H9 (cell line): ENCODE measurements around the gene PTGFRN. TPM values are rescaled to one million over a fixed set of nuclear protein-coding genes. Genes with fewer than 3 reads are reported as not detected.

ENCODE experiments used
- DNase-seq: peaks from one replicate; pipeline ENCODE4 v3.0.0-alpha.2; 2017
- H2AFZ ChIP-seq: one replicate; pipeline ENCODE4 v1.6.1; 2013; ENCODE audit warnings: mild to moderate bottlenecking, low read length, control low read depth, moderate library complexity
- H2AK5ac ChIP-seq: 2 replicates; pipeline ENCODE4 v1.6.1; 2013; ENCODE audit warnings: low read length, control low read depth, mixed read lengths; ENCODE audit not compliant: insufficient read length
- H2BK120ac ChIP-seq: one replicate; pipeline ENCODE4 v1.6.1; 2013; ENCODE audit warnings: low read depth, mild to moderate bottlenecking, low read length, control low read depth, inconsistent platforms; ENCODE audit not compliant: poor library complexity, severe bottlenecking
- H2BK12ac ChIP-seq: 2 replicates; pipeline ENCODE4 v1.6.1; 2013; ENCODE audit warnings: low read length, control low read depth, mixed read lengths, low read depth; ENCODE audit not compliant: insufficient read length
- H2BK15ac ChIP-seq: 2 replicates; pipeline ENCODE4 v1.6.1; 2013; ENCODE audit warnings: low read depth, low read length, control low read depth
- H2BK20ac ChIP-seq: one replicate; pipeline ENCODE4 v1.6.1; 2013; ENCODE audit warnings: low read depth, mild to moderate bottlenecking, low read length, control low read depth, inconsistent platforms; ENCODE audit not compliant: poor library complexity, severe bottlenecking
- H2BK5ac ChIP-seq: 2 replicates; pipeline ENCODE4 v1.6.1; 2013; ENCODE audit warnings: low read length, control low read depth, mixed read lengths; ENCODE audit not compliant: insufficient read length
- H3K14ac ChIP-seq: 2 replicates; pipeline ENCODE4 v1.6.1; 2013; ENCODE audit warnings: low read length, control low read depth; ENCODE audit not compliant: insufficient read depth
- H3K18ac ChIP-seq: 2 replicates; pipeline ENCODE4 v1.6.1; 2013; ENCODE audit warnings: low read depth, mild to moderate bottlenecking, mixed read lengths, low read length, control low read depth; ENCODE audit not compliant: insufficient read length
- H3K23ac ChIP-seq: 2 replicates; pipeline ENCODE4 v1.6.1; 2013; ENCODE audit warnings: low read length, control low read depth, mixed read lengths, low read depth; ENCODE audit not compliant: insufficient read length
- H3K23me2 ChIP-seq: 2 replicates; pipeline ENCODE4 v1.6.1; 2013; ENCODE audit warnings: low read depth, mild to moderate bottlenecking, mixed read lengths, low read length, control low read depth; ENCODE audit not compliant: insufficient read length, poor library complexity, severe bottlenecking
- H3K27ac ChIP-seq: 2 replicates; pipeline ENCODE4 v1.5.1; 2013; ENCODE audit warnings: low read length, control low read depth, mixed read lengths, low read depth; ENCODE audit not compliant: insufficient read length
- H3K27me3 ChIP-seq: 2 replicates; pipeline ENCODE4 v1.6.1; 2013; ENCODE audit warnings: low read length, control low read depth, inconsistent platforms; ENCODE audit not compliant: insufficient read depth
- H3K4ac ChIP-seq: 2 replicates; pipeline ENCODE4 v1.6.1; 2013; ENCODE audit warnings: low read depth, mild to moderate bottlenecking, control low read depth, inconsistent platforms, low read length, moderate library complexity
- H3K4me1 ChIP-seq: 2 replicates; pipeline ENCODE4 v1.6.1; 2013; ENCODE audit warnings: low read length, control low read depth, inconsistent platforms; ENCODE audit not compliant: insufficient read depth
- H3K4me2 ChIP-seq: 2 replicates; pipeline ENCODE4 v1.6.1; 2013; ENCODE audit warnings: low read length, control low read depth, mixed read lengths; ENCODE audit not compliant: insufficient read length, insufficient read depth
- H3K56ac ChIP-seq: 2 replicates; pipeline ENCODE4 v1.6.1; 2013; ENCODE audit warnings: low read depth, mild to moderate bottlenecking, mixed read lengths, low read length, control low read depth; ENCODE audit not compliant: insufficient read length
- H3K79me1 ChIP-seq: 2 replicates; pipeline ENCODE4 v1.6.1; 2013; ENCODE audit warnings: low read depth, mild to moderate bottlenecking, moderate library complexity, low read length, control low read depth, inconsistent platforms; ENCODE audit not compliant: insufficient read depth, poor library complexity, severe bottlenecking
- H3K79me2 ChIP-seq: 2 replicates; pipeline ENCODE4 v1.6.1; 2013; ENCODE audit warnings: low read length, control low read depth, inconsistent platforms; ENCODE audit not compliant: insufficient read depth
- H3K9ac ChIP-seq: 2 replicates; pipeline ENCODE4 v1.6.1; 2013; ENCODE audit warnings: low read length, control low read depth, mixed read lengths; ENCODE audit not compliant: insufficient read length; ENCODE audit errors: extremely low read depth
- H3K9me3 ChIP-seq: one replicate; pipeline ENCODE4 v1.6.1; 2013; ENCODE audit warnings: low read depth, low read length, inconsistent platforms; ENCODE audit not compliant: control insufficient read depth
- H3T11ph ChIP-seq: one replicate; pipeline ENCODE4 v1.6.1; 2013; ENCODE audit warnings: mild to moderate bottlenecking, low read length, control low read depth, inconsistent platforms
- H4K20me1 ChIP-seq: one replicate; pipeline ENCODE4 v1.6.1; 2013; ENCODE audit not compliant: control insufficient read depth, insufficient read length, insufficient read depth
- H4K5ac ChIP-seq: 2 replicates; pipeline ENCODE4 v1.6.1; 2013; ENCODE audit warnings: low read depth, mild to moderate bottlenecking, mixed read lengths, low read length, control low read depth; ENCODE audit not compliant: insufficient read length
- H4K8ac ChIP-seq: replicated peaks from 2 replicates; pipeline ENCODE4 v1.6.1; 2013; ENCODE audit warnings: low read length, control low read depth, mixed read lengths, low read depth; ENCODE audit not compliant: insufficient read length
- H4K91ac ChIP-seq: 2 replicates; pipeline ENCODE4 v1.6.1; 2013; ENCODE audit warnings: low read depth, mild to moderate bottlenecking, moderate library complexity, mixed read lengths, low read length, control low read depth; ENCODE audit not compliant: insufficient read length
- H3K27ac Mint-ChIP-seq, 3 experiments: 2 replicates in 2 of 3; 3 replicates in 1 of 3; pipeline ENCODE4 v1.8.0; 2020 to 2021; ENCODE audit warnings: mixed read lengths in 3 of 3, mild to moderate bottlenecking in 1 of 3, moderate library complexity in 1 of 3
- H3K27me3 Mint-ChIP-seq: 2 replicates; pipeline ENCODE4 v1.8.0; 2021; ENCODE audit warnings: low read depth, mild to moderate bottlenecking, moderate library complexity, mixed read lengths
- H3K36me3 Mint-ChIP-seq, 3 experiments: 2 replicates in 2 of 3; 3 replicates in 1 of 3; pipeline ENCODE4 v1.8.0; 2020 to 2021; ENCODE audit warnings: low read depth in 3 of 3, mixed read lengths in 3 of 3; ENCODE audit not compliant: insufficient read depth in 1 of 3
- H3K4me1 Mint-ChIP-seq, 2 experiments: 2 replicates each; pipeline ENCODE4 v1.8.0; 2020; ENCODE audit warnings: mixed read lengths in 2 of 2
- H3K4me3 Mint-ChIP-seq, 2 experiments: 2 replicates in 1 of 2; 3 replicates in 1 of 2; pipeline ENCODE4 v1.8.0; 2020 to 2021; ENCODE audit warnings: mild to moderate bottlenecking in 2 of 2, mixed read lengths in 2 of 2, moderate library complexity in 1 of 2
- H3K9me3 Mint-ChIP-seq, 2 experiments: 2 replicates in 1 of 2; 3 replicates in 1 of 2; pipeline ENCODE4 v1.8.0; 2020; ENCODE audit warnings: mild to moderate bottlenecking in 2 of 2, mixed read lengths in 2 of 2, moderate library complexity in 1 of 2
- CTCF ChIP-seq: fragments of 200-600 bp; sonication (generic); conservative IDR thresholded peaks from 3 replicates; pipeline ENCODE4 v1.8.0; 2021; ENCODE audit warnings: antibody characterized with exemption, mild to moderate bottlenecking
- WGBS: extraction: QIAGEN DNeasy Blood & Tissue Kit; methylation state at CpG from one replicate; pipeline ENCODE4 v1.1.7; 2013; ENCODE audit warnings: missing lambda C conversion rate, low lambda C conversion rate, mixed read lengths; ENCODE audit not compliant: insufficient read length; ENCODE audit errors: extremely low coverage; 5-methylcytosine and 5-hydroxymethylcytosine counted together
- total RNA-seq: library from RNA; stranded (reverse); gene quantifications from 2 replicates; pipeline ENCODE4 v1.2.1, GENCODE V29; 2021

PTGFRN gene
- total RNA-seq, 1 experiment from 2014 or later = 26.3 TPM

GRCh38 chr1:116933606-116934515 is 24.1 kb downstream of the PTGFRN start:
- Mint-ChIP-seq H3K4me3 (no peak overlapping the region), H3K27me3 (no peaks in the 10 kb centered on the region), H3K9me3 (no peaks in the 10 kb centered on the region), H3K36me3 (peaks cover 0 to 3% (median 0%) of the 10 kb centered on the region in 3 experiments; a peak in 1 of 7 replicates), H3K4me1 (peaks cover 12 to 14% of the 10 kb centered on the region in 2 experiments), H3K27ac (no peak overlapping the region)
- no peak overlapping the region for H2AFZ ChIP-seq
- no peak overlapping the region for H2BK12ac ChIP-seq
- WGBS = no CpG with 5 or more reads among the region's 3 CpGs
- DNase-seq = no peak
- no peak overlapping the region for H4K8ac ChIP-seq
- no peak overlapping the region for H2BK120ac ChIP-seq
- H2BK5ac ChIP-seq = no peak overlapping the region
- no peak overlapping the region for H2BK15ac ChIP-seq
- H2AK5ac ChIP-seq = no peak overlapping the region
- no peak overlapping the region for H2BK20ac ChIP-seq
- H3K23me2 ChIP-seq = no peaks in the 10 kb centered on the region
- no peak overlapping the region for H3K27ac ChIP-seq
- no peaks in the 10 kb centered on the region for H4K20me1 ChIP-seq
- H3T11ph ChIP-seq = no peak overlapping the region
- H3K56ac ChIP-seq = no peak overlapping the region
- H3K14ac ChIP-seq = no peak overlapping the region
- H4K5ac ChIP-seq = no peak overlapping the region
- H4K91ac ChIP-seq = no peak overlapping the region
- H3K4me2 ChIP-seq = no peak overlapping the region
- H3K79me1 ChIP-seq = no peaks in the 10 kb centered on the region
- no peak overlapping the region for H3K23ac ChIP-seq
- no peaks in the 10 kb centered on the region for H3K79me2 ChIP-seq
- H3K4me1 ChIP-seq = no peaks in the 10 kb centered on the region
- H3K18ac ChIP-seq = no peak overlapping the region
- H3K27me3 ChIP-seq = no peaks in the 10 kb centered on the region
- no peak overlapping the region for H3K4ac ChIP-seq
- no peaks in the 10 kb centered on the region for H3K9me3 ChIP-seq
- no peak for TF ChIP-seq CTCF
- H3K9ac ChIP-seq = no peak overlapping the region
